GM12874 (cell line): ENCODE measurements around the gene PBX2.

ENCODE experiments used
- TF ChIP-seq, protein P1 (sequence below): IDR thresholded peaks from 2 replicates; pipeline ENCODE4 v1.5.1; 2011; ENCODE audit warnings: low read depth, mild to moderate bottlenecking, control low read depth, low read length, moderate library complexity; ENCODE audit not compliant: insufficient read depth

PBX2 gene

DNA sequence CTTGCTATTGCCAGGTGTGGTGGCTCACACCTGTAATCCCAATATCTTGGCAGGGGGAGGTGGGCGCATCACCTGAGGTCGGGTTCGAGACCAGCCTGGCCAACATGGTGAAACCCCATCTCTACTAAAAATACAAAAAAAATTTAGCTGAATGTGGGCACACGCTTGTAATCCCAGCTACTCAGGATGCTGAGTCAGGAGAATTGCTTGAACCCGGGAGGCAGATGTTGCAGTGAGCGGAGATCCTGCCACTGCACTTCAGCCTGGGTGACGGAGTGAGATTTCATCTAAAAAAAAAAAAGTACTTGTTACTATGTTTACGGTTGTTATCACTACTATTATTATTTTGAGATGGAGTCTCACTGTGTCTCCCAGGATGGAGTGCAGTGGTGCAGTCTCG is 33.1 kb downstream of the PBX2 start:
- TF ChIP-seq, protein P1, sequence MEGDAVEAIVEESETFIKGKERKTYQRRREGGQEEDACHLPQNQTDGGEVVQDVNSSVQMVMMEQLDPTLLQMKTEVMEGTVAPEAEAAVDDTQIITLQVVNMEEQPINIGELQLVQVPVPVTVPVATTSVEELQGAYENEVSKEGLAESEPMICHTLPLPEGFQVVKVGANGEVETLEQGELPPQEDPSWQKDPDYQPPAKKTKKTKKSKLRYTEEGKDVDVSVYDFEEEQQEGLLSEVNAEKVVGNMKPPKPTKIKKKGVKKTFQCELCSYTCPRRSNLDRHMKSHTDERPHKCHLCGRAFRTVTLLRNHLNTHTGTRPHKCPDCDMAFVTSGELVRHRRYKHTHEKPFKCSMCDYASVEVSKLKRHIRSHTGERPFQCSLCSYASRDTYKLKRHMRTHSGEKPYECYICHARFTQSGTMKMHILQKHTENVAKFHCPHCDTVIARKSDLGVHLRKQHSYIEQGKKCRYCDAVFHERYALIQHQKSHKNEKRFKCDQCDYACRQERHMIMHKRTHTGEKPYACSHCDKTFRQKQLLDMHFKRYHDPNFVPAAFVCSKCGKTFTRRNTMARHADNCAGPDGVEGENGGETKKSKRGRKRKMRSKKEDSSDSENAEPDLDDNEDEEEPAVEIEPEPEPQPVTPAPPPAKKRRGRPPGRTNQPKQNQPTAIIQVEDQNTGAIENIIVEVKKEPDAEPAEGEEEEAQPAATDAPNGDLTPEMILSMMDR: no peak

DNA sequence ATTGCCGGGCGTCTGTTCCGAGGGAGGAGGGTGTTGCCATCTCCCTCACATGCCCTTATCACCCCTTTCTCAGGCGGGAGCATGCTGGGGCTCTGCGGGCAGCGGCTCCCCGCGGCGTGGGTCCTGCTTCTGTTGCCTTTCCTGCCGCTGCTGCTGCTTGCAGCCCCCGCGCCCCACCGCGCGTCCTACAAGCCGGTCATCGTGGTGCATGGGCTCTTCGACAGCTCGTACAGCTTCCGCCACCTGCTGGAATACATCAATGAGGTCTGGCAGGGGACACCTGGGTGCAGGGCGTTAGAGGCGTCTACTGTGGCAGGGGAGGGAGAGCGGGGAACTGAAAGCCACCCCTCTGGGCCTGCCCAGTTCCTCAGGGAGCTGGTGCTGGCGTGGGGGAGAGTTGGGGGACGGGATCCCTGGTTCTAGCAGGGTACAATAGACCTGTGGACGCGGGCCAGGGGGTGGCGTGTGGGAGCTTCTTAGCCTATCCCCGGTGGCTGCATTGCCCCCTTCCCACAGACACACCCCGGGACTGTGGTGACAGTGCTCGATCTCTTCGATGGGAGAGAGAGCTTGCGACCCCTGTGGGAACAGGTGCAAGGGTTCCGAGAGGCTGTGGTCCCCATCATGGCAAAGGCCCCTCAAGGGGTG is 35.4 kb downstream of the PBX2 start:
- TF ChIP-seq, protein P1: peak; percentile 53

DNA sequence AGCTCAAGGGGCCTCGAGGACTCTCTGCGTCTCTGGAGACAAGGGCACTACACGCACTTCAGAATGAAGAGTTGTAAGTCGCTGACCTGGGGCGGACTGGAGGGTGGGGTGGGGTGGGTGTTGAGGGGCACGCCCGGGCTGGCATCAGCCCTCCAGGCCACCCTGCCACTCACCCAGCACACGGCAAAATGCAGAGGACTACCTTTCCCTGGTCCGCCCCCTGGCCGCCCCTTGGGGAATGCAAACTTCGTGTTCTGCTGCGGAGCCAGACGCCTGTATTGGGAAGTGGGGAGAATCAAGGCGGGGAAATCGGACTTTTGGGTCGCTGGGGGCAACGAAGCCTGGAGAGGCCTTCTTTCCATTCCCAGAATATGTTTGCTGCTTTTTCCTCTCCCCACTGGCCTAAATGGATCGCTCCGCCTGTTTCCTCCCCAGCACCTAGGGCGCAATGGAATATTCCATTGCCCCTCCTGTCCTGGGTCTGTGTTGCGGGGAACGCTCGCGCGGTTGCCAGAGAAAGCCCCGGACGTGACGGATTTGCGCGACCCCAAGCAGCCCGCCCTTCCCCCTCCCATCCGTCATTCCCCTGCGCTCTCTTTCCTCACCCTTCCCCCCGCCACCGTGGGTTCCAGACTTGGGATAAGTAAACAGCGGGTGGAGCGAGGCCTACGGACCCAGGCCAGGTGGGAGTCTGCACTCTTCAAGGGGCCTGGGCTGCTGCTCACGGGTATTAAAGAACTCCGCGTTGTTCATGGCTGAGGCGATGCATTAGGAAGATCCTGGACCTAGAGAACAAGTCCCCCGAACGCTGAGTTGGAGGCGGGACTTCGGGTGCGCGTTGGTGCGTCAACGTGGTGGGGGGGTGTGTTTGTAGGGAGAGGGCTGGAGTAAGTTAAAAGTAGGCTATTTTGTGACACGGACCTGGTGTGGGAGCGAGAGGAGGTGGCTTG is 36.2 kb downstream of the PBX2 start, which contains the start of gene PPT2:
PPT2 (plus strand) TSS at position 578 of the 950 bp plus-strand sequence. CDS start 454 bp downstream, outside the sequence.
- TF ChIP-seq, protein P1: no peak

DNA sequence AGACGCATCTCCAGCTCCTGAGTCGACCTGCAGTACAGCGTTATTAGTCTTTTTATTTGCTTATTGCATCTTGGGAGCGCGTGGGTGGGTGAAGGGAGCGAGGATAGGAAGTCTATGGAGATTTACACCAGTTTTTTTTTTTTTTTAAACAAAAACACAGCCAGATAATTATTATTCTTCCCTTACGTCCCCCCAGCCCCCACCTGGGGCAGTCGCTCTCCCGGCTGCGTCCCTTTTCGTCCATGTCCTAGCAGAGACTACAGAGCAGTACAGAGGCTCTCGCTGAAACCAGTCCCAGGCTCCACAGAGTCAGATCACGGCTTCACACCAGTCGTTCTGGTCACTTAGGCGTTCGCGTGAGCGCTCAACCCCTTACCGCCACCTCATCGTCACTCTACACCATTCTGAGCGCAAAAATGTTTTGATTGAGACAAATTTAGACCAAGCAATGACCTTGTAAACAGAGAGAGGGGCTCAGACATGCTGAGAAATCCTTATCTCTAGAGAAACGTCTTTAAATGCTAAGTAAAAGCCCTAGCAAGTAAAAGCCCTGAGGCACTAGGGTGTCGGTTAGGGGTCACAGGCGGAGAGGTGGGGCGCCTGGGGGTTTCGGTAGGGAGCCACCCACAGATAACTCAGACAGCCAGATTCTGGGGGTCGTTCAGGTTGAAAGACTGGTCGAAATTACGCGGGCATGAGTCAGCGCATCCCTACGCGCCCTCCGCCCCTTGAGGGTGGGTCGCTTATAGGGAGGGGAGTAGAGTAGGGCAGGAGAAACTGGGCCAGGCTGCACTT is 37.0 kb downstream of the PBX2 start:
- TF ChIP-seq, protein P1: no peak

DNA sequence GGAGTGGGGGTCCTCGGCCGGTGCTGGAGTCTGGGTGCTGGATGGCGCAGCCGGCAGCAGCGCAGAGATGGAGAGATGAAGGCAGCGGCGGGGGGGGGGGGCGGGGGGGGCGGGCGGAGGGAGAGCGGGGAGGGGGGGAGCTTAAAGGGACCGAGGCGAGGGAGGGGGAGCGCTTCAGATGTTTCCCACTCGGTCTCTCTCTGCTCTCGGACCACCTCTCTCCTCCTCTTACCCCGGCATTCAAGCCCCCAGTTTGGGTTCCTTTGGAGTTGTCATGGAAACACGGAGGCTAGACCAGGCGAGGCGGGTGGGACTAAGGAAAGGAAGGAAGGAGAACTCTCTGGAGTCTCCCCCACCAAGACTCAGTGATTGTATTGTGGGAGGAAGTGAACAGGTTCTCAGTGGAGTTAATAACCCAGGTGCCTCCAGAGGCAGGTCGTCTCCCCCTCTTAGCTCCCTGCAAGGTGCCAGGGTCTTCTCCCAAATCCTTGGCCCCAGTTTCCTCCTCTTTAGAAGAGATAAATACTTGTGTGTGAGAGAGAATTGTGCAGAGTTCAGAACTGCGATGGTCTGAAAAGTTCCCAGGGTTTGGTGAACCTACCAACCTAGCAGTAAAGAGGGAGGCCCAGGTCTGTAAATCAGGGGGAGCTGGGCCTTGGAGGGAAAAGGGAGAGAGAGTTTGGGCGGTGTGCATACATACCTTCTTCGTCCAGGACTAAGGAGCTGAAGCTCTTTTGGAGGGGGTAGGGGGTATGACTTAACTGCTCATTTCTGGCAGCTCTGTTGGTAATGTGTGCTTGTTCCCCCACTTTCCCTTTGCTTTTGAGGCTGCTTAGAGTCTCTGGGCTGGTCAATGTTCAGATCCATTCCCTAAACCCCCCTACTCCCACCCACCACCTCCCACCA is 37.9 kb downstream of the PBX2 start, which contains the start of gene PRRT1:
PRRT1 (minus strand) TSS at position 77 of the 906 bp plus-strand sequence. CDS start 112 bp downstream, outside the sequence.
- TF ChIP-seq, protein P1: no peak

DNA sequence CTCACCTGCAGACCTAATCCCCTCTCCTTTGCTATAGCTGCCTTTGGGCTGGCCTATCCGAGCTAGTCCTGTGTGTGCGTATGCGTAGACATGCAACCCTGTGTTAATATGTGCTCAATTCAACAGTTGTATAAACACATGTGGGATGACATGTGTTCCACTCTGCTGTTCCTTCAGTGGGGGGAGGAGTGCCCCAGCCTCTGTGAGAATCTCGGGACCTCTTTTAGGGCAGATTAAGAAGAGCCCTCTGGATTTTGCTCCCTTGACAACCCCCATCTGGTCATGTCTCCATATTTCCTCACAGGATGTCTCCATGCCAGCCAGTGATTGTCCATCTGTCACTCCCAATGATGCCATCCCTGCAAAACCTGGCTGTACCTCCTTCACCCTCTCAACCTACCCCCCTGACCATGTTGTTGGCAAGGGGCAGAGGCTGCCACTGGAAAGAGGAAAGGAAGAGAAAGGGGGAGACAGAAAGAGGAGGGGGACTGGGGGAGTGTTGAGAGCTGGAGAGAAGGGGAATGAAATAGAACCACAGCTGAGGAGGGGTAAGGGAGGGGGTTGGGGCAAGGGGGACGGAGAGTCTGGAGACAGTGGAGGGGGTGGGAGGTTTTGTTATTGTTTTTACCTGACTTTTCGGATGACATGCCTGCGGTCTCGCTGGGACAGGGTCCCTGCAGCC is 38.7 kb downstream of the PBX2 start:
- TF ChIP-seq, protein P1: no peak
